ENCODE data around the gene INTS3. TPM values are rescaled to one million over a fixed set of nuclear protein-coding genes. Genes with fewer than 3 reads are reported as not detected.

Gene INTS3
- total RNA-seq, 1 donor from 2014 or later, result 34.3 TPM

GRCh38 chr1:153786038-153786790, 58.4 kb downstream of the INTS3 start:
- intact Hi-C loops (cut with micrococcal nuclease), result no loop called here
- H3K4me3 ChIP-seq, result no peak overlapping the region
- H3K27ac ChIP-seq (replicated peaks), result no peak overlapping the region
- no peaks in the 10 kb centered on the region for H3K27me3 ChIP-seq (ENCODE audit: low read depth)
- no peaks in the 10 kb centered on the region for H3K9me3 ChIP-seq (replicated peaks)
- DNase-seq, result no peak
- H3K36me3 ChIP-seq, result no peaks in the 10 kb centered on the region
- peaks cover 34% of the 10 kb centered on the region for H3K4me1 ChIP-seq
- TF ChIP-seq CTCF (IDR thresholded peaks at IDR 0.05; ENCODE audit: borderline replicate concordance), result no peak

GRCh38 chr1:153789478-153790034, 61.7 kb downstream of the INTS3 start:
- DNase-seq, result no peak
- Histone ChIP-seq H3K9me3 (replicated peaks) (no peaks in the 10 kb centered on the region), H3K27me3 (ENCODE audit: low read depth) (no peaks in the 10 kb centered on the region), H3K4me3 (peak overlapping the region; percentile 58), H3K4me1 (peaks cover 23% of the 10 kb centered on the region), H3K36me3 (no peaks in the 10 kb centered on the region), H3K27ac (replicated peaks) (peak overlapping the region; percentile 93)
- intact Hi-C loops (cut with micrococcal nuclease), result loop anchor here (10.0 kb wide), 1 partner anchor 195 kb away; the partner anchor contains the start of gene RAB13
- TF ChIP-seq CTCF (IDR thresholded peaks at IDR 0.05; ENCODE audit: borderline replicate concordance), result no peak

- peak; percentile 84 for DNase-seq
- intact Hi-C loops (cut with micrococcal nuclease), result loop anchor here (10.0 kb wide), 1 partner anchor 194 kb away; the partner anchor contains the start of gene RAB13
- no peaks in the 10 kb centered on the region for H3K36me3 ChIP-seq
- H3K4me3 ChIP-seq, result peak overlapping the region; percentile 58
- peak overlapping the region; percentile 93 for H3K27ac ChIP-seq (replicated peaks)
- peaks cover 23% of the 10 kb centered on the region for H3K4me1 ChIP-seq
- no peaks in the 10 kb centered on the region for H3K9me3 ChIP-seq (replicated peaks)
- H3K27me3 ChIP-seq (ENCODE audit: low read depth), result no peaks in the 10 kb centered on the region
- TF ChIP-seq CTCF (IDR thresholded peaks at IDR 0.05; ENCODE audit: borderline replicate concordance), result no peak
These were observed 62.6 kb downstream of the INTS3 start for GRCh38 chr1:153790313-153790965.

GRCh38 chr1:153790966-153791647, 63.3 kb downstream of the INTS3 start:
- no peaks in the 10 kb centered on the region for H3K9me3 ChIP-seq (replicated peaks)
- intact Hi-C loops (cut with micrococcal nuclease), result loop anchor here (10.0 kb wide), 1 partner anchor 194 kb away; the partner anchor contains the start of gene RAB13
- peak overlapping the region; percentile 58 for H3K4me3 ChIP-seq
- TF ChIP-seq CTCF (IDR thresholded peaks at IDR 0.05; ENCODE audit: borderline replicate concordance), result no peak
- peaks cover 23% of the 10 kb centered on the region for H3K4me1 ChIP-seq
- no peaks in the 10 kb centered on the region for H3K27me3 ChIP-seq (ENCODE audit: low read depth)
- peak overlapping the region; percentile 93 for H3K27ac ChIP-seq (replicated peaks)
- no peak for DNase-seq
- no peaks in the 10 kb centered on the region for H3K36me3 ChIP-seq

GRCh38 chr1:153791648-153792253, 63.9 kb downstream of the INTS3 start:
- TF ChIP-seq CTCF (IDR thresholded peaks at IDR 0.05; ENCODE audit: borderline replicate concordance), result no peak
- Histone ChIP-seq H3K36me3 (no peaks in the 10 kb centered on the region), H3K4me1 (peaks cover 23% of the 10 kb centered on the region), H3K27me3 (ENCODE audit: low read depth) (no peaks in the 10 kb centered on the region), H3K9me3 (replicated peaks) (no peaks in the 10 kb centered on the region), H3K27ac (replicated peaks) (peak overlapping the region; percentile 93), H3K4me3 (no peak overlapping the region)
- intact Hi-C loops (cut with micrococcal nuclease), result loop anchor here (10.0 kb wide), 1 partner anchor 193 kb away; the partner anchor contains the start of gene RAB13
- no peak for DNase-seq
